Measurements from ENCODE around the gene PWWP2B. TPM values are rescaled to one million over a fixed set of nuclear protein-coding genes. Genes with fewer than 3 reads are reported as not detected.
"Not testable (repeated sequence)": the region's sequence is repeated elsewhere in the genome, so short reads cannot be mapped to it uniquely, and the experiment has no call there.

Gene PWWP2B
- total RNA-seq, 1 donor from 2014 or later, result 9.4 TPM

DNA sequence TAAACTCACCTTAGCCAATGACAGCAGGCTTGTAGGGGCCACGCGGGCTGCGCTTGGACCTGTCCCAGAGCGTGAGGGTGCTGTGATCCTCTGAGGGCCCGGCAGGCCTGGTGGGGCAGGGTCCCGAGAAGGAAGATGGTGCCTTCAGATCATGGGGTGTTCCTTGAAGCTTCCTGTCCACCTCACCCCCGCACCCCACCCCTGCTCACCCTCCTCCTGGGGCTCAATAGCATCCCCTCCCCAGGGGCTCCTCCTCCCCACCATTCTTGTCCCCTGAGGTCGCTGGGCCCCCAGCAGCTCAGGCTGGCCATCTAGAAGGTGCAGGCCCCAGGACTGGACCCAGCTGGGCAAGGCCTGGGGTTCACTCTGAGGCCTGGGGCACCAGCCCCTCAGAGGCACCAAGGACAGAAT, 33.9 kb downstream of the PWWP2B start:
- intact Hi-C loops (cut with micrococcal nuclease), result no loop called here

DNA sequence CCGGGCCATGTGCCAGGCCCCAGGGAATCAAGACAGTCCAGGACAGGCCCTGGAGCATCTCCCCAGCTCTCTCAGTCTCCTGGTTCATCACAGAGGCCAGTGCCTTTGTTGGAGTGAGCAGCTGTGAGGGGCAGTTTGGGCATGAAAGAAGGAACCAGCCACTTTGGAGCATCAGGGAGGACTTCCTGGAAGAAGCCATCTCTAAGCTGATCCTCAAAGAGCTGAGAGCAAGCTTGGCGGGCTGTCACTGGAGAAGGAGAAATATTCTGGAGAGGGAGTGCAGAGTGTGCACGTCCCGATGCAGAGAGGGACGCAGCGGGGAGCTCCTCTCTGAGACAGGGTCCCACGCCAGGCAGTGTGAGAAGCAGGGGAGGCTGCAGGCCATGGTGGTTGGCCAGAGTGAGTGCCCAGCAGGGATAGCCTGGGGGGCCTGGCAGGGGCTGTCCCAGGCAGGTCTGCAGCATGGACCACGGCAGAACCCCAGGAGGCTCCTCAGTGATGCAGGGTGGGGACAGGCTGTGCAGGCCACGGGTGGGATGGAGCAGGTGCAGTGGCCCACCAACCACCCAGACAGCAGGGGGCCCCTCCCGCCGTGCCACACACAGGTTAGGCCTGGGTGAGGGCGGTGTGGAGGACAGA, 34.7 kb downstream of the PWWP2B start:
- intact Hi-C loops (cut with micrococcal nuclease), result no loop called here

DNA sequence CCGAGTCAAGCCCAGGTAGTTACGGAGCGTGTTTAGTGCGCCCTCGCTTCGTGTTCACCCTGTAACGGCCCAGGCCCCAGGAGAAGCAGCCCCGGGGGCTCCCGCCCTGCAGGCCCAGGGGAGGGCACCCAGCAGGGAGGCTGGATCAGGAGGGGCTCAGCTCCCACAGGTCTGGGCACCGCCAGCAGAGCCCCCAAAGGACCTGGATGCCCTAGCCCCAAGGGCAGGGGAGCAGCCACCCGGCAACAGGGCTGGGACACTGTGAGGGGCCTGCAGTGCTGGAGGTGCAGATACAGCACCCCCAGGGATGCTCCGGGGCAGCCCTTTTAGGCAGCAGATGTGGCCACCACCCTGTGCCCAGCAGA, 35.2 kb downstream of the PWWP2B start:
- intact Hi-C loops (cut with micrococcal nuclease), result no loop called here

DNA sequence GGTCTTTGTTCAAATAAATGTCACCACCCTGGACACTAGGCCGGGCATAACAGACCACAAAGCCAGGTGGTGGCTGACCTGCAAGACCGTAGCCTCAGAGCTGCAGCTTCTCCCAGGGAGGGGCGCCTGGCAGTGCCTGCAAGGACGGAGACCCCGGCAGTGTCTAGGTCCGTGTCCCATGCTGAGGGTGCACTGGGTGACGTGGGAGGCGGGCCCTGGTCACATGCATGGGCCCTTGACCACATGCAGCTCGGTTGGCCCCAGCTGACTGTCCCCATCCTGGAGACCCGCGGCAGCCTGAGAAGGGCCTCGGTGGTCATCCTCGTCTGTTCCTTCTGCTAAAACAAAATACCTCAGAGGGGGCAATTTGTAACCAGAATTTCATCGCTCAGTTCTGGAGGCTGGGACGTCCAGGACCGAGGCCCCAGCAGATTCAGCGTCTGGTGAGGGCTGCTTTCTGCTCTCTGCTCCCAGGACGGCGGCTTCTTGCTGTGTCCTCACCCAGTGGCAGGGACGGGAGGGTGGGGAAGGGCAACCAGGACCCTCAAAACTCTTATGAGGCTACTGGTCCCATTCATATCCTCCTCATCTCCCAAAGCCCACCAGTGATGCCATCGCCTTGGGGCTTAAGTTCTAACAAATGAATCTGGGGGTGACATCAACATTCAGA, 36.8 kb downstream of the PWWP2B start:
- intact Hi-C loops (cut with micrococcal nuclease), result no loop called here

DNA sequence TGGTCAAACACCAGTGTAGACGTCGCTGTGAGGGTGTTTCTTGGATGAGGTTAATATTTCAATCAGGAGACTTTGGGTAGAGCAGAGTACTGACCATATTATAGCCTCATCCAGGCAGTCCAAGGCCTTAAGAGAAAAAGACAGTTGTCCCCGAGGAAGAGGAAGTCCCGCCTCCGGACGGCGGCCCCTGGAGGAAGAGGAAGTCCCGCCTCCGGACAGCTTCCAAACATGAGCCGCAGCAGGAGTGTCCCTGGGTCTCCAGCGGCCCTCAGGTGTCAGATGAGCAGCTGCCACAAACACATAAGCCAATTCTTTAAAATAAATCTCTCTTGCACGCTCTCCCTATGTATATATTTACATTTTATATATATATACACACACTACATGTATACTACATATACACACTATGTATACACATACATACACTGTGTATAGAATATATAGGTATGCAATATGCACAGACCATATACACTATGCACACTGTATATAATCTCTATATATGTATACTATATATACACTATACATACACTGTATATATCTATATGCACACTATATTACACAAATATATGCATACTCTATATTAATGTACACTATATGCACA, 37.5 kb downstream of the PWWP2B start:
- intact Hi-C loops (cut with micrococcal nuclease), result no loop called here

DNA sequence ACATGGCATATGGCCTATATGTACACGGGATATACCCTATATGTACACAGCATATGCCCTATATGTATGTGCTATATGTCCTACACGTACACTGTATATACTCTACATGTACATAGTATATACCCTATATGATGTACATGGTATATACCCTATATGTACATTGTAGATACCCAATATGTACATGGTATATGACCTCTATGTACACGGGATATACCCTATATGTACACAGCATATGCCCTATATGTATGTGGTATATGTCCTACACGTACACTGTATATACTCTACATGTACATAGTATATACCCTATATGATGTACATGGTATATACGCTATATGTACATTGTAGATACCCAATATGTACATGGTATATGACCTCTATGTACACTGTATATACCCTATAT, 38.3 kb downstream of the PWWP2B start:
- intact Hi-C loops (cut with micrococcal nuclease), result not testable (repeated sequence)

DNA sequence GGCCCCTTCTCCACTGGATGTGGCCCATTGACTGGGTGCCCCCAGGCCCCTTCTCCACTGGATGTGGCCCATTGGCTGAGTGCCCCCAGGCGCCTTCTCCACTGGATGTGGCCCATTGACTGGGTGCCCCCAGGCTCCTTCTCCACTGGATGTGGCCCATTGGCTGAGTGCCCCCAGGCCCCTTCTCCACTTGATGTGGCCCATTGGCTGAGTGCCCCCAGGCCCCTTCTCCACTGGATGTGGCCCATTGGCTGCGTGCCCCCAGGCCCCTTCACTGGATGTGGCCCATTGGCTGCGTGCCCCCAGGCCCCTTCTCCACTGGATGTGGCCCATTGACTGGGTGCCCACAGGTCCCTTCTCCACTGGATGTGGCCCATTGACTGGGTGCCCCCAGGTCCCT, 39.1 kb downstream of the PWWP2B start:
- intact Hi-C loops (cut with micrococcal nuclease), result not testable (repeated sequence)

DNA sequence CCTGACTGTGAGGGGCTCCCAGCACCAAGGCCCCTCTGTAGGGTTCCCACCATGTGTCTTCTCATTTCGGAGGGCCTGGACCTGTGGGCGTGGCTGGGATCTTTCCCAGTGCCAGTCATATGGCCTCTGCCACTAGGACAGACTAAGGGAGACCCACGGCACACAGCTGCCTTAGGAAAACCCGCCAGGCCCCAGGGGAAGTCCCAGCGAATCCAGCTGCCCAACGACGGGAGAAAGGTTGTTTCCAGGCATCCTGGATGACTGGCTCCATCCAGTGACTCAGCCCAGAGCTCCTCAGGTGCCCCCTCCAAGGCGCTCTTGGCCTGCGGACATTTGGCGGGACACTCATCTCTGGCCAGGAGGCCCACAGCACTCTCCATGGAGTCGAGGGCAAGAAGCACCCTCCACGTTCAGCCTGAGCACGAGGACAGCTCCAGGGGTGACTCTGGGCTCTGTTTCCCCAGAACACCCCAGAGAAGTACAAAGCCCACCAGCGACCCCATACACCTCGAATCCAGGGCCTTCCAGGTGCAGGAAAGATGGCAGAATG, 39.9 kb downstream of the PWWP2B start:
- intact Hi-C loops (cut with micrococcal nuclease), result no loop called here

DNA sequence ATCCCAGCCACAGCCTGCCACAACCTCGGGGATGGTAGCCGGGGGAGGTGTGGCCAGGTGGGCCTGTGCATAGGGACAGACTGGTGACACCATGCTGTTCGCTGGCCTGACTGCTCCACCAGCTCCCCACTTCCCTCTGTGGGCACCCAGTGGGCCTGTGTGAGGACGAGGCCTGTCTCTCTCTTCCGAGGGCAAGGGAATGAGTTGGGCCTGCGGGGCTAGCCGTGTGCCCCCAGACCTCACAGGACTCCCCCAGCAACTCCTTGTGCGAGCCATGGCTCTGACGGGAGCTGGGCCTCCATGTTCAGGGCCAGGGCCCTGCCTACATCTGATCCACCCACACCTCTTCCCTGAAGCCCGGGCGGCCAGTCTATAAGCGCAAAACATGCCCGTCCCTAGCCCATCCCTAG, 40.5 kb downstream of the PWWP2B start:
- intact Hi-C loops (cut with micrococcal nuclease), result no loop called here

DNA sequence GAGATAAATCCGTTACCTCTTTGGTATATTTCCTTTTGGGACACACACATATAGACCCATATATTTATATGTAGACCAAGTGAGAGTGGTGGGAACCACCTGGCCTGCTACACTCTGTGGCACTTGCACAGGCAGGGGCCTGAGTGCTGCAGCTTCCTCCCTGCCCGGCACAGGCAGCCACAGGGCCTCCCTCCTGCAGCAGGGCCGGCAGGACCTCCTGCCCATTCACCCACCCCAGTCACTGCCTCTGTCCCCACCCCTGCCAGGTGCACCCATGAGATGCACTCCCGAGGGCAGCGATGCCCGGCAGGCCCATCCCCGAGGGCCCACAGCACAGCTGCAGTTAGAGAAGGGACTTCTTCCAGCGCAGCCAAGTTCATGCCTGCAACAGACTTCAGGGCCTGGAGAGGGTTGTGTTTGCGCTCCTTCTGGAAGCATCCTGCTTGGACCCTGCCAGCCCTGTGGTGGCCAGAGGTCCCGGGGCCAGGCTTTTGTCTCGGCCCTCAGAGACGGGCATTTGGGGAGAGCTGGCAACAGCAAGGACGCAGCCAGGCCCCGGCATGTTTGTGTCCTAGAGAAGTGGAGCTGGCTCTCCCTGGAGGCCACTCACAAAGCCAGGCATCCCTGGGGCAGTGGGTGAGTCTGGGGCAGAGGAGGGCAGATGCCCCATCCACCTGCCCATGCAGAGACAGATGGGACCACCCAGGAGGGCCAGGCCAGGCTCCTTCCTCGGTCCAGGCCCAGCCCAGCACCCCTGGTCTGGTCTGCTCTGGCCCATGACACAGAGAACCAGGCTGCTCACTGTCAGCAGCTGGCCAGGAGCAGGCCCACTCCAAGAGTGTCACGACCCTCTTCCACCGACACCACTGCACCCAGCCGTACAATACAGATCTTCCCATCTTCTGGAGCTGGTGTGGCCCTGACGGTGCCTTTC, 41.4 kb downstream of the PWWP2B start:
- intact Hi-C loops (cut with micrococcal nuclease), result no loop called here

DNA sequence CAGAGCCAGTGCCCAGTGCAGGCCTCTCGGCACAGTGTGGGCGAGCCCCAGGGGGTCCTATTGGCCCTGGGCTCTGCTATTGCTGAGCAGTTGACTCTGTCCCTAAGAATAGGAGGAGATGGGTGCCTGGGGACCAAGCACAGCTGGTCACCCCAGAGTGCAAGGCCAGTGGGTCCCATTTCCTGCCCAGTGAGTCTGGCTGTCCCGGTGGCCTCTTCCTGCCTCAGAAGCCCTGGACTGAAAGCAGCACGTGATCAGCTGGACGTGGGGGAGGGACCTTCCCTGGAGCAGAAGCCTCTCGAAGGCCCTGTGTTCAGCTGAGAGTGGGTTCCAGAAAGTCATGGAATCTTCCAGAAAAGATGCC, 42.0 kb downstream of the PWWP2B start:
- intact Hi-C loops (cut with micrococcal nuclease), result no loop called here

DNA sequence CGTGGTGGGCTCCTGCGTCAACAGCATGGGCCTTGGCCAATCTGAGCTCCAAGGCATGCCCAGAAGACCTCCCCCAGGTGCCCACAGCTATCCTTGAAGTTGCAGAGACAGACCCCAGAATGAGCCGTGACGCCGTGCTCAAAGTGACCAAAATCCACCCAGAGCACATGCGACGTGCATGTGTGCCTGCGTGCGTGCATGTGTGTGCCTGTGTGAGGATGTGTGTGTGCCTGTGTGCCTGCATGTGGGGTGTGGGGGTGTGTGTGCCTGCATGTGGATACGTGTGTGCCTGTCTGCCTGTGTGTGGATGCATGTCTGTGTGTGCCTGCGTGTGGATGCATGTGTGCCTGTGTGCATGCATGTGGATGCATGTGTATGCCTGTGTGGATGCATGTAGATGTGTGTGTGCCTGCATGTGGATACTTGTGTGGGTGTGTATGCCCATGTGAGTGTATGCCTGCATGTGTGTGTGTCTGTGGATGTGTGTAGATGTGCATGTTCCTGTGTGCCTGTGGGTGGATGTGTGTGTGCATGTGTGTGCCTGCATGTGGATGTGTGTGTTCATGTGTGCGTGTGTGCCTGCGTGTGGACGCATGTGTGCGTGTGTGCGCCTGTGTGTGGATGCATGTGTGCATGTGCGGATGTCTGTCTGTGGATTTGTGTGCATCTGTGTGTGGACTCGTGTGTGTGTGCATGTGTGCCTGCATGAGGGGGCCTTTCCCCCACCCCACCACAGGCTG, 42.6 kb downstream of the PWWP2B start:
- intact Hi-C loops (cut with micrococcal nuclease), result no loop called here

DNA sequence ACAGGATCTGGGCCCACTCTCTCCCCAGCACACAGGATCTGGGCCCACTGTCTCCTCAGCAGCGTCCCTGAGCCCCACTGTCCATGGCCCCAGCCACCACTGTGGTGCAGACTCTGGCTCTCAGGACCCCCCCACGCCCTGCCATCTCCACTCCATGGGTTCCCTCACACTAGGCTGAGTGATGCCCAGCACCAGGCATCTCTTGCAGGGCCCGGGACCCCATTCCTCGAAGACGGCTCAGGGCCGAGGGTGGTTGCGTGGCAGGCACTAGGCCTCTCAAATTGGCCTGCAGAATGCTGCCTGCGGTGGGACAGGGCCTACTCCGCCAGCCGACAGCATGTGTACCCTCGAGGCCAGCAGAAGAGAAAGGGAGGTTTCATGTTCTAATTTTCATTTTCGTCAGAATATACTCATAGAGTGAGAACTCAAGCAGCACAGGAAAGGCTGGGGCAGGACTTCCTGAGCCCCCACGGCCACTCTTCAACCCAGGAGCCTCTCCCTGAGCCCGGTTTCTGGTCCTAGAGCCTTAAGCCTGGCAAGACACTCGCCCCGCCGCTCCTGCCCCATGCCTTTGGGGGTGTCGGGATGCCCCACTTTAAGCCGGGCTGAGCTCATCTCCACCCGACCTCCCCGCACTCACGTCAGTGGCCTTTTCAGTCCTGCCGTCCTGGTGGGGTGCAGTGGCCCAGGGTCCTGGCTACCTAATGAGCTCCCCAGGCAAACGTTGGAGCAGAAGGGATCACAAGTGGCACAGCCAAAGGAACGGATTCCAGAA, 44.0 kb downstream of the PWWP2B start:
- intact Hi-C loops (cut with micrococcal nuclease), result no loop called here

DNA sequence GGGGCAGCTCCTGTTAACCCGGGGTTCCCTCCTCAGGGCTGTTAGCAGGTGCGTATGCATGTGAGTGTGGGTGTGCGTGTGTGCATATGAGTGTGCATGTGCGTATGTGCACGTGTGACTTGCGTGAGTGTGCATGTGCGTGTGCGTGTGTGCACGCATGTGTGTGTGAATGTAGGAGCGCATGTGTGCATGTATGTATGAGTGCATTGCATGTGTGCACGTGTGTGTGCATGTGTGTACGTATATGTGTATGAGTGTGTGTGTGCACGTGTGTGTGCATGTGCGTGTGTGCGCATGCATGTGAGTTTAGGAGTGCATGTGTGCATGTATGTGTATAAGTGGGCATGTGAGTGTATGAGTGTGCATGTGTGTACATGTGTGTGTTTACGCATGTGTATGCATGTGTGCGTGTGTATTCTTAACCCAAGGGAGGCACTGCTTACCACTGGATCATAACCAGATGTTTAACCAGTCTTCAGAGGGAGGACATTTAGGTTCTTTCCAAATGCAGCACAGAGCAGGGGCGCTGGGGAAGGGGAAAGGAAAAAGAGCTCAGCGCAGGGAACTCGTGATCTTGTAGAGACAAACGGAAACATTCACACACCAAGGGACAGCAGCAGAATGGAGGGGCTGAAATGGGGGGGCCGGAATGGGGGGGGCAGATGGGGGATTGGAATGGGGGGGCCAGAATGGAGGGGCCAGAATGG, 45.0 kb downstream of the PWWP2B start:
- intact Hi-C loops (cut with micrococcal nuclease), result no loop called here

DNA sequence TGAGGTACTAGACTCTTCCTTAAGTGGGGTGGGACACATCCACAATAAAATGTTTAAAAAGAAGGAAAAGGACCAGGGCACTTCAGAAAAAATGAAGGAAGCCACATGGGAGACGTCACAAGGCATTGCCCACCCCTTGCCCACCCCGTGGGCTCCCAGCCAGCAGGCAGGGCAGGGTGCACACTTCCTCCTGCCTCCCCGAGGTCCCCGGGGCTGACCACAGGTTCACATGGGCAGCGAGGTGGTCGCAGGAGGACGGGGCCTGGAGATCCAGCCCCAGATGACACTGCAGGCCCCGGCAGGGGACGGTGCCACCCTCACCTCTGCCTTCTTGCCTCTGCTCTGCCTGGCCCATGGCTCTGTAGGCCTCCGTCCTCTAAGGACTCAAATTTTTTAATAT, 45.6 kb downstream of the PWWP2B start:
- intact Hi-C loops (cut with micrococcal nuclease), result no loop called here

DNA sequence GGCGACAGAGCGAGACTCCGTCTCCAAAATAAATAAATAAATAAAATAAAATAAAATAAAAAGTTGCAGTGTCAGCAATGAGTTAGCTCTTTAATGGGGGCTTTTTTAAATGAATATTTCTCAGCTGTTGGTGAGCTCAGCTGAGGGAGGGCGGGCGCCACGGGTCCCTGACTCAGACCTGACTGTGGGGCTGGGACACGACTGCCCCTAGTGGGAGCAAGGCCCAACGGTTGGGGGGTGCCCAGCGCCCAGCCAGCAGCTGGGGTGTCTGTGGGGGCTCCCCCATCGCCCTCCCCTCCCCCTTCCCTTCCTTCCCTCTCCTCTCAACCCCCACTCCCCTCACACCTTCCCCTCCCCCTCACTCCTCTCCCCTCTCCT, 46.6 kb downstream of the PWWP2B start:
- intact Hi-C loops (cut with micrococcal nuclease), result no loop called here

DNA sequence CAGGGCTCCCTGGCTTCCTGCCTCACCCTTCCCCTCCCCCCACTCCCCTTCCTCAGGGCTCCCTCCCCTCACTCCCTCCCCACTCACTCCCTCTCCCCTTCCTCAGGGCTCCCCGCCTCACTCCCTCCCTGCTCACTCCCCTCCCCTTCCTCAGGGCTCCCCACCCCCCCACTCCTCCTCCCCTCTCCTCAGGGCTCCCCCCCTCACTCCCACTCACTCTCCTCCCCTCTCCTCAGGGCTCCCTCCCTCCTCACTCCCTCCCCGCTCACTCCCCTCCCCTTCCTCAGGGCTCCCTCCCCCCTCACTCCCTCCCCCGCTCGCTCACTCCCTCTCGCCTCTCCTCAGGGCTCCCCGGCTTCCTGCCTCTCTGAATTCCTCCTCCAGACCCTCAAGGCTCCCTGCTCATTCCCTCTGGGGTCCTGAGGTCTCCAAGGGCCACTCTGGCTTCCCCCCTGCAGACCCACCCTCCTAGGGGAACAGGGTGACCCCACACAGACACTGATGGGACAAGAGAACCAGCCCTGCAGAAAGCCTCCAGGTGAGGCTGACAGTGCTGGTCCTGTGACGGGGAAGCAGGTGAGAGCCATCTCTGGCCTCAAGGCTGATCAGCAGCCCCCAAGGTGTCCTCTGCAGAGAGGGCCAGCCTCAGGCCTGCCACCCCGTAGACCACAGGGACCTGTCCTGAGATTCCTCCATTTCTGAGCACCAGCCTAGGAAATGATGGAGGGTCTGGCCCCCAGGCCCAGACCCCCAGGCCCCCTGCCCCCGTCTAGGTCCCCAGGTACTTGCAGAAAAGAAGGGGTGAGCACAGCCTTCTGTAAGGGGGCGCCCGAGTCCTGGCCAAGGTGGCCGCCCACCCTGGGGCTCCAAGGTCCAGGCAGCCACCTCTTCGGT, 47.2 kb downstream of the PWWP2B start:
- intact Hi-C loops (cut with micrococcal nuclease), result no loop called here

DNA sequence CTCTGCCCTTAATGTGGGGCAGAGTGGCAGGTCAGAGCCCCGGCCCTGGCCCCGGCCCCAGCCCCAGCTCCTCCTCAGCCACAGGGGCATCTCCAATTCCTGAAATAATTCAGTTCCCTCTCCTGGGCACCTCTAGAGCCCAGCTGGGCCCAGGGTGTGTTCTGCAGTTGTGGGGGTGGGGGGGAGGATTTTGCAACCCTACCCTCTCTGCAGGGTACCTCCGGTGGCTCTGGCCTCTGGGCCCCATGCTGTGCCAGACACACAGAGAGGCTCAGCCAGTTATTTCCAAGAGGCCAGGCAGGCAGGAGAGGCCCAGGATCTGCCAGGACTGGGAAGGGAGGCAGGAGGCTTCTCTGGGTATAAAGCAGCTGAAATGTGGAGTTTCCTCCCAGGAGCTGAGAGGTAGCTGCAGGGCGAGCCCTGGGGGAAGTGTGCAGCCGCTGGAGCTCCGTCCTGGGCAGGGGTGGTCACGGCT, 47.9 kb downstream of the PWWP2B start:
- intact Hi-C loops (cut with micrococcal nuclease), result loop anchor here (5.0 kb wide), 2 partner anchors 213 to 543 kb away; partner anchors contain the start of gene PPP2R2D
